HFFc6 (cell line): ENCODE results near the gene FZD10. TPM values are rescaled to one million over a fixed set of nuclear protein-coding genes. Genes with fewer than 3 reads are reported as not detected.

Source experiments
- DNase-seq: peaks from one replicate; pipeline ENCODE4 v3.0.0-alpha.2; 2018
- H3K27ac Mint-ChIP-seq: 2 replicates; pipeline ENCODE4 v1.8.0; 2020; ENCODE audit warnings: mild to moderate bottlenecking, mixed read lengths
- H3K27me3 Mint-ChIP-seq: 2 replicates; pipeline ENCODE4 v1.8.0; 2021; ENCODE audit warnings: mild to moderate bottlenecking, moderate library complexity, mixed read lengths; ENCODE audit not compliant: insufficient read depth
- H3K36me3 Mint-ChIP-seq: 2 replicates; pipeline ENCODE4 v1.8.0; 2021; ENCODE audit warnings: low read depth, mixed read lengths
- H3K4me1 Mint-ChIP-seq: 2 replicates; pipeline ENCODE4 v1.8.0; 2020; ENCODE audit warnings: low read depth, mixed read lengths
- H3K4me3 Mint-ChIP-seq: 2 replicates; pipeline ENCODE4 v1.8.0; 2020; ENCODE audit warnings: mild to moderate bottlenecking, moderate library complexity, mixed read lengths
- H3K9me3 Mint-ChIP-seq: 2 replicates; pipeline ENCODE4 v1.8.0; 2020; ENCODE audit warnings: mild to moderate bottlenecking, mixed read lengths
- total RNA-seq, 6 experiments: library from RNA; stranded (reverse); fragmentation: NEBNext Ultra II Directional; extraction: Animal tissue kit (Norgen Biotek cat#: 25700); gene quantifications; 2 replicates in 1 of 6; 3 replicates in 5 of 6; pipeline ENCODE4 v1.2.3, GENCODE V29; 2021
- TF ChIP-seq, protein P1 (sequence below): fragments of 200-600 bp; sonication (generic); IDR thresholded peaks from 2 replicates; pipeline ENCODE4 v1.5.0; 2021; ENCODE audit warnings: antibody characterized with exemption, mild to moderate bottlenecking

Gene FZD10
- total RNA-seq, 6 experiments from 2014 or later, result not detected

- DNase-seq, result no peak
These were observed 44.1 kb upstream of the FZD10 start for GRCh38 chr12:130118181-130118580.

GRCh38 chr12:130119241-130119861 is 42.9 kb upstream of the FZD10 start:
- H3K4me1 Mint-ChIP-seq, result no peaks in the 10 kb centered on the region
- peaks cover 6% of the 10 kb centered on the region for H3K36me3 Mint-ChIP-seq
- no peak overlapping the region for H3K4me3 Mint-ChIP-seq
- H3K27me3 Mint-ChIP-seq, result no peaks in the 10 kb centered on the region
- peaks cover 28% of the 10 kb centered on the region for H3K9me3 Mint-ChIP-seq
- no peak overlapping the region for H3K27ac Mint-ChIP-seq
- TF ChIP-seq, protein P1, sequence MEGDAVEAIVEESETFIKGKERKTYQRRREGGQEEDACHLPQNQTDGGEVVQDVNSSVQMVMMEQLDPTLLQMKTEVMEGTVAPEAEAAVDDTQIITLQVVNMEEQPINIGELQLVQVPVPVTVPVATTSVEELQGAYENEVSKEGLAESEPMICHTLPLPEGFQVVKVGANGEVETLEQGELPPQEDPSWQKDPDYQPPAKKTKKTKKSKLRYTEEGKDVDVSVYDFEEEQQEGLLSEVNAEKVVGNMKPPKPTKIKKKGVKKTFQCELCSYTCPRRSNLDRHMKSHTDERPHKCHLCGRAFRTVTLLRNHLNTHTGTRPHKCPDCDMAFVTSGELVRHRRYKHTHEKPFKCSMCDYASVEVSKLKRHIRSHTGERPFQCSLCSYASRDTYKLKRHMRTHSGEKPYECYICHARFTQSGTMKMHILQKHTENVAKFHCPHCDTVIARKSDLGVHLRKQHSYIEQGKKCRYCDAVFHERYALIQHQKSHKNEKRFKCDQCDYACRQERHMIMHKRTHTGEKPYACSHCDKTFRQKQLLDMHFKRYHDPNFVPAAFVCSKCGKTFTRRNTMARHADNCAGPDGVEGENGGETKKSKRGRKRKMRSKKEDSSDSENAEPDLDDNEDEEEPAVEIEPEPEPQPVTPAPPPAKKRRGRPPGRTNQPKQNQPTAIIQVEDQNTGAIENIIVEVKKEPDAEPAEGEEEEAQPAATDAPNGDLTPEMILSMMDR, result no peak
- DNase-seq, result no peak

More at GRCh38 chr12:130118181-130118580, 44.1 kb upstream of the FZD10 start:
- Mint-ChIP-seq H3K27ac (no peak overlapping the region), H3K27me3 (no peaks in the 10 kb centered on the region), H3K36me3 (peaks cover 12% of the 10 kb centered on the region), H3K9me3 (peaks cover 36% of the 10 kb centered on the region), H3K4me1 (no peaks in the 10 kb centered on the region), H3K4me3 (no peak overlapping the region)
- TF ChIP-seq, protein P1, result no peak

- Mint-ChIP-seq H3K9me3 (peaks cover 33% of the 10 kb centered on the region), H3K27me3 (peaks cover 2% of the 10 kb centered on the region; the same call in 1 of the 2 replicates), H3K27ac (no peak overlapping the region), H3K4me3 (no peak overlapping the region), H3K36me3 (peaks cover 6% of the 10 kb centered on the region), H3K4me1 (no peaks in the 10 kb centered on the region)
- DNase-seq, result no peak
- TF ChIP-seq, protein P1, result no peak
These were observed 42.1 kb upstream of the FZD10 start for GRCh38 chr12:130120012-130120805.

DNA sequence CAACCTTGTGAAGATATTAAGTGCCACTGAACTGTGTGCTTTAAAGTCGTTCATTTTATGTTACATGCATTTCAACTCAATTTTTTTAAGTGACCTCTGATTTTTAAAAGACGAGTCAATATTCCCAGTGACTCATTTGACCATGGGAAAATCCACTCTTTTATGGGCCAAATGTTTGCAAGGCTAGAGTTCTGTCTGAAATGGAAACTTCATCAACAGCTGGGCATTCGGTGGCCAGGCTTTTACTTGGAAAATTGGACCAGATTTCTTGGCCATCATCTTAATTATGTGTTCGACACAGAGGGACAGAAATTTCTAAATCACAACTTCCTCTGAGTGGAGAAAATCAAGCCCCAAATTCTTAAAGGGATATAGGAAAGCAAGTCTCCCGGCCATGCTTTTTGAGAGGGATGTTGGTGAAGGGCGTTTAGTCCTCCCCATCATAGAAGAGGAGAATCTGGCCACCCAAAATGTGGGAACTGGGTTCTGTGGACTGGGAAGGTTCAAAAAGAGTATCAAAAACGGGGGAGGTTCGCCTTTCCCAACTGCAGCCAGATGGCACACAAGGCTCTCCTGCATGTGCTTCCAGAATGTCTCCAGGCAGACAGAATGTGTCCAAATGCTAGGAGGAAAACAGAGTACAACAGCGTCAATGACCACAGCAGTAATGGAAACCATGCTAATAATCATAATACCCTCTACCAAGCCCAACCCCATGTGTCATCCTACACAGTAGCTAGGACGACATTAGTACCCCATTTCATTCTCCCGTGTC is 40.9 kb upstream of the FZD10 start:
- DNase-seq, result no peak
- H3K4me1 Mint-ChIP-seq, result no peaks in the 10 kb centered on the region

DNA sequence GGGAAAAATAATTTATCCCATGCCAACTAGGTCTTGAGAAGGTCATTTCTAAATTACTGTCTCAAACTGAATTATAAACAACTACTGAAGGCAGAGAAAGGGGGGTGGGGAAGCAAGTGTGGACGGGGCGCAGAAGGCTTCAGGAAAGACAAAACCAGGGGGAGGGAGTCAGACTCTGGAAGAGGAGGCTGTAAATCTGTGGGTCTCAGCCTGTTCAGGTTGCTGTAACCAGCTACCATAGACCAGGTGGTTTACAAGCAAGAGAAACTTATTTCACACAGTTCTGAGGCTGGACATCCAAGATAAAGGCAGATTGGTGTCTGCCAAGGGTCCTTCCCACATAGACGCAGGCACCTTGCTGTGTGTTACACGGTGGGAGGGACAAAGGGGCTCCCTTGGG is 39.9 kb upstream of the FZD10 start:
- Mint-ChIP-seq H3K4me1 (no peaks in the 10 kb centered on the region), H3K4me3 (no peak overlapping the region), H3K36me3 (peaks cover 6% of the 10 kb centered on the region), H3K27me3 (peaks cover 2% of the 10 kb centered on the region; the same call in 1 of the 2 replicates), H3K9me3 (peaks cover 50% of the 10 kb centered on the region), H3K27ac (no peak overlapping the region)
- DNase-seq, result no peak
- TF ChIP-seq, protein P1, result no peak

More for the DNA sequence above, 40.9 kb upstream of the FZD10 start:
- Mint-ChIP-seq H3K27me3 (peaks cover 2% of the 10 kb centered on the region; the same call in 1 of the 2 replicates), H3K4me3 (no peak overlapping the region), H3K27ac (no peak overlapping the region), H3K9me3 (peaks cover 40% of the 10 kb centered on the region), H3K36me3 (peaks cover 6% of the 10 kb centered on the region)
- TF ChIP-seq, protein P1, result no peak
